AG04450 (cell line): Measurements from ENCODE around the gene PPM1J. TPM values are rescaled to one million over a fixed set of nuclear protein-coding genes. Genes with fewer than 3 reads are reported as not detected.

Experiments used
- CTCF ChIA-PET: fragments of 300-600, 350-600 bp; formaldehyde crosslinking; extraction: SDS; loops from one replicate; lab custom pipeline; 2022; ENCODE audit warnings: antibody characterized with exemption, inconsistent platforms; lab: Charles Lee
- POLR2A ChIA-PET: fragments of 350-600 bp; formaldehyde crosslinking; extraction: SDS; loops from one replicate; lab custom pipeline; 2021; ENCODE audit warnings: antibody characterized with exemption, inconsistent platforms; lab: Yijun Ruan, JAX
- DNase-seq: peaks from one replicate; pipeline ENCODE4 v3.0.0-alpha.2; 2011; ENCODE audit warnings: low read depth, low spot score
- H3K27ac ChIP-seq: one replicate; pipeline ENCODE4 v1.5.1; 2012; ENCODE audit warnings: low read depth, low read length, control low read depth
- H3K27me3 ChIP-seq: one replicate; pipeline ENCODE4 v1.6.0; 2012; ENCODE audit warnings: low read length; ENCODE audit not compliant: control insufficient read depth, insufficient read depth
- H3K4me3 ChIP-seq: 2 replicates; pipeline ENCODE4 v1.5.1; 2011; ENCODE audit warnings: mild to moderate bottlenecking, low read depth, low read length, control low read depth
- H3K9me3 ChIP-seq: 2 replicates; pipeline ENCODE4 v1.5.1; 2012; ENCODE audit warnings: low read length; ENCODE audit not compliant: control insufficient read depth, insufficient read depth
- polyA plus RNA-seq: library from polyadenylated mRNA; depleted of rRNA; stranded (reverse); fragments of >200 nt; gene quantifications from 2 replicates; pipeline ENCODE4 v1.2.3, GENCODE V29; 2011
- TF ChIP-seq, protein P1 (sequence below): IDR thresholded peaks from 2 replicates; pipeline ENCODE4 v1.5.1; 2011; ENCODE audit warnings: low read depth, low read length, control low read depth, inconsistent platforms

The PPM1J gene
- polyA plus RNA-seq, 1 experiment: 1.3 TPM

DNA sequence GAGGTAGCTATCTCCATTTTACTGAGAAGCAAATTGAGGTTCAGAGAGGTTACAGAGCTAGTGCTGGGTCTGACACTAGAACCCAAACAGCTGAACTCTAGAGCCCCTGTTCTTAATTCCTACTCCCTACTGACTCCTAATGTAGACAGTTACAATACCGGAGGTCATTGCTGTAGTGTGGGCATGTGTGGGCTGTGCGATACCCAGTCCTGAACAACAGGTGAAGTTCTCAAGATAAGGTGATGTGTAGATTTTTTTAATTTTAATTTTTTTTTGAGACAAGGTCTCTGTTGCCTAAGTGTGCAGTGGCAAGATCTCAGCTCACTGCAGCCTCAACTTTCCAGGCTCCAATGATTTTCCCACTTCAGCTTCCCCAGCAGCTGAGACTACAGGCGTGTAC lies 6.6 kb downstream of the PPM1J start:
- ChIA-PET CTCF (interaction anchor here (0.7 to 2.9 kb wide), 17 partner anchors 7 to 410 kb away, joined by 3 to 17 read pairs (median 6); partner anchors contain the start of genes LRIG2, MOV10 and PPM1J), POLR2A (interaction anchor here (0.6 to 0.7 kb wide), 3 partner anchors 8 to 317 kb away, joined by 3 to 4 read pairs (median 4); partner anchors contain the start of gene MOV10)
- H3K27me3 ChIP-seq: no peaks in the 10 kb centered on the region

DNA sequence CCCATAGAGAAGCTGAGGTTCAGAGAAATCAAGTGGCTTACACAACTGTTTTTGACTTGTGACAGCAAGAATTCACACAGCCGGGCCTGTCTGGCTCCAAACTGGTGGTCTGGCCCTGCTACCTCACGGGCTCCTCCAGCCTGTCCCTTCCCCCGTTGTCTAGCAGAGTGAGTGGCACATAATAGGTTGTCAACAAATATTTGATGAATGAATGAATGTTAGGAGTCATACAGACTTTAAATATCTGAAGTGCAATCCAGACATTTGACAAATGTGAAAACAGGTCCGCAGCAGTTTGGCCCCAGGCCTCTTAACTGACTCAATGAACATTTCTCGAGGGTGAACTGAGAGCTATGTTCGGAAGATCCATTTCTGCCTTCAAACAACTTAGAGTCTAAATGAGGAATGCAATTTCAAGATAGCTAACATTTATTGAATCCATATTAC lies 7.1 kb downstream of the PPM1J start:
- POLR2A ChIA-PET: interaction anchor here (0.7 kb wide), 2 partner anchors 9 to 33 kb away, joined by 4 read pairs; partner anchors contain the start of gene MOV10
- TF ChIP-seq, protein P1, sequence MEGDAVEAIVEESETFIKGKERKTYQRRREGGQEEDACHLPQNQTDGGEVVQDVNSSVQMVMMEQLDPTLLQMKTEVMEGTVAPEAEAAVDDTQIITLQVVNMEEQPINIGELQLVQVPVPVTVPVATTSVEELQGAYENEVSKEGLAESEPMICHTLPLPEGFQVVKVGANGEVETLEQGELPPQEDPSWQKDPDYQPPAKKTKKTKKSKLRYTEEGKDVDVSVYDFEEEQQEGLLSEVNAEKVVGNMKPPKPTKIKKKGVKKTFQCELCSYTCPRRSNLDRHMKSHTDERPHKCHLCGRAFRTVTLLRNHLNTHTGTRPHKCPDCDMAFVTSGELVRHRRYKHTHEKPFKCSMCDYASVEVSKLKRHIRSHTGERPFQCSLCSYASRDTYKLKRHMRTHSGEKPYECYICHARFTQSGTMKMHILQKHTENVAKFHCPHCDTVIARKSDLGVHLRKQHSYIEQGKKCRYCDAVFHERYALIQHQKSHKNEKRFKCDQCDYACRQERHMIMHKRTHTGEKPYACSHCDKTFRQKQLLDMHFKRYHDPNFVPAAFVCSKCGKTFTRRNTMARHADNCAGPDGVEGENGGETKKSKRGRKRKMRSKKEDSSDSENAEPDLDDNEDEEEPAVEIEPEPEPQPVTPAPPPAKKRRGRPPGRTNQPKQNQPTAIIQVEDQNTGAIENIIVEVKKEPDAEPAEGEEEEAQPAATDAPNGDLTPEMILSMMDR: no peak
- Histone ChIP-seq H3K27ac (no peak overlapping the region), H3K9me3 (no peaks in the 10 kb centered on the region), H3K27me3 (no peaks in the 10 kb centered on the region), H3K4me3 (no peak overlapping the region)
- CTCF ChIA-PET: interaction anchor here (0.6 to 2.9 kb wide), 18 partner anchors 8 to 1236 kb away, joined by 3 to 17 read pairs (median 6); partner anchors contain the start of genes LRIG2, MOV10 and PPM1J
- DNase-seq: no peak

More for the DNA sequence above, 6.6 kb downstream of the PPM1J start:
- H3K4me3 ChIP-seq: no peak overlapping the region
- TF ChIP-seq, protein P1: no peak
- no peak overlapping the region for H3K27ac ChIP-seq
- H3K9me3 ChIP-seq: no peaks in the 10 kb centered on the region
- DNase-seq: no peak

DNA sequence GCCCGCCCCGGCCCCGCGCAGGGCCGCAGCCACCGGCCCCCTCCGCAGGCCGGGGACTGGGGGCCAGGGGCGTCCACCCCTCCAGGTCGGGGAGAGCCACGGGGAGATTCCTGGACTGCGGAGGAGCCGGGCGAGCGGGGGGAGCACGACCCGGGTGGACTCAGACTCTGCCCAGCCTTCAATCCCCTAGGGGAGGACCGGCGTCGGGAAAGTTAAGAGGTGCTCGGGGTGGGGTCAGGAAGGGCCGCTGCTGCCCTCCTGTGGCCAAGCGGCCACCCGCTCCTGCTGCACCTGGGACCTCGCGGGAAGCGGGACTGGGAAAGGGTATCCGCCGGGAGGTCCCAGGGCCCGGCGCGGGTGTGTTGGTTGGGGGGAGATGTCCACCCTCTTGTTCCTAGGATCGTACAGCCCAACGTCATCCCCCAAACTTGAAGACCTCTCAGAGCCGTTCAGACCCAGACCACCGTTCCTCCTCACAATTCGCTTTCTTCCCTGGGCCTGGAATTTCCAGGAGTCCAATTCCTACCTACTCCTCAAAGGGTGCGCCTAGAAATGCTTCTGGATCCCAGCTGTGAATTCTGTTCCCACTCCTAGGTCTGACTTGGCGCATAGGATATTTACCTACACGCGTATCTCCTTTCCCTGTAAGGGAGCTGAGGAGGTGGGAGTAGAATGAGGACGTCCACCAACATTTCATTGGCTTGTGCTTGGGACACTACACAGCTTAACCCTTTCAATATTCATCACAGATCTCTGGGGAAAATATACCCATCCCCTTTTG lies 7.7 kb downstream of the PPM1J start:
- TF ChIP-seq, protein P1: peak; percentile 94
- ChIA-PET POLR2A (interaction anchor here (0.7 kb wide), 2 partner anchors 9 to 33 kb away, joined by 4 read pairs; partner anchors contain the start of gene MOV10), CTCF (interaction anchor here (0.6 to 2.9 kb wide), 18 partner anchors 8 to 1236 kb away, joined by 3 to 17 read pairs (median 6); partner anchors contain the start of genes LRIG2, MOV10 and PPM1J)
- H3K9me3 ChIP-seq: no peaks in the 10 kb centered on the region
- no peak for DNase-seq
- no peak overlapping the region for H3K27ac ChIP-seq
- H3K27me3 ChIP-seq: no peaks in the 10 kb centered on the region
- peak overlapping the region; percentile 88 for H3K4me3 ChIP-seq

DNA sequence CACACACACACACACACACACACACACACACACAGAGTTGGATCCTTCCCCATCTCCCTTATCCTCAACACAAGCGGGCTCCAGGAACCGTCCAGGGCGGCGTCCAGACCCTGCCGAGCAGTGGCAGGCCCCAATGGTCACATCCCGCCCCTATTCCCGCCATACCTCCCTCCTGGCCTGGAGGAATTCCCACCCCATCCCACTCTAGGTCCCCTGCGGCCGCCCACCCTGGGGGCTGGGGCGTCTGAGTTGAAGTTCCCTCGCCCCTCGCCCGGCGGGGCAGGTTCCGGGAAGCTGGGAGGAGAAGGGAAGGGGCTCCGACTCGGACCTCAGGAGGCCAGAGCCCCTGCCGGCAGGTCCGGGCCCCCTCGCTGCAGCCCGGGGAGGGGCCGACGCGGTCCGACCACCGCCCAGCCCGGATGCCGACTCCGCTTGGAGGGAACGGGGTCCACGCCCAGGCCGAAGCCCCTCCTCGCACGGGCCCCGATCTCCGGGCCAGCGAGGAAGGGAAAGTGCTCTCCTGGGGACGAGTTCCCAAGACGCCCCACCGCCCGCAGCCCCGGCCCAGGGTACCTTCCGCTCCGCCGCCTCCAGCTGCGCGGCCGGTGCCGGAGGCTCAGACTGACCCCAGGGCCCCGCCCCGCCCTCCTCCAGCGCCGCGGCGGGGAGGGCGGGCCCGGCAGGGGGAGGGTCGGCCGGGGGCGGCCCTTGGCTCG lies 8.5 kb downstream of the PPM1J start, which contains the start of gene RHOC:
Gene RHOC (minus strand): TSS at position 623 of the 716 bp plus-strand sequence. CDS start 3,328 bp downstream, outside the sequence.
- no peak for DNase-seq
- TF ChIP-seq, protein P1: no peak
- Histone ChIP-seq H3K27me3 (no peaks in the 10 kb centered on the region), H3K4me3 (peak within 1 kb of the TSS; percentile 88), H3K27ac (peak within 1 kb of the TSS; percentile 74), H3K9me3 (no peaks in the 10 kb centered on the region)
- POLR2A ChIA-PET: interaction anchor here (0.7 kb wide), 1 partner anchor 36 kb away, joined by 3 read pairs; no protein-coding TSS in a partner anchor
- CTCF ChIA-PET: interaction anchor here (1.4 to 2.8 kb wide), 2 partner anchors 9 to 92 kb away, joined by 6 to 17 read pairs; partner anchors contain the start of gene PPM1J
